Stimulated activated CD8-positive, alpha-beta memory T cell treated with anti-CD3 and anti-CD28 coated beads, Interleukin-15, amount 100 ng/mL, for 4 hours (primary cell): Measurements from ENCODE around the gene RRH.
"Not testable (repeated sequence)": the region's sequence is repeated elsewhere in the genome, so short reads cannot be mapped to it uniquely, and the experiment has no call there.

Source experiments
- DNase-seq, 2 donors: peaks; one replicate each; pipeline ENCODE4 v3.0.0-alpha.2; 2020; ENCODE audit warnings: low read depth in 2 of 2

Gene RRH

GRCh38 chr4:109846395-109847098 lies 18.8 kb downstream of the RRH start:
- DNase-seq: no peak

- no peak for DNase-seq
Observed at GRCh38 chr4:109847896-109848442, 20.2 kb downstream of the RRH start, which contains the start of gene LRIT3. Gene LRIT3 (plus strand): TSS chr4:109848107. CDS start chr4:109848202, 95 bp downstream.

- no peak for DNase-seq
Observed at GRCh38 chr4:109848501-109848900, 20.7 kb downstream of the RRH start.

- no peak for DNase-seq
Observed at GRCh38 chr4:109850601-109851000, 22.8 kb downstream of the RRH start.

GRCh38 chr4:109859426-109860300 lies 31.9 kb downstream of the RRH start:
- DNase-seq: not testable (repeated sequence)

GRCh38 chr4:109861271-109861670 lies 33.5 kb downstream of the RRH start:
- DNase-seq: no peak

GRCh38 chr4:109861916-109862511 lies 34.2 kb downstream of the RRH start:
- DNase-seq: no peak

- no peak for DNase-seq
Observed at GRCh38 chr4:109864134-109864533, 36.4 kb downstream of the RRH start.

GRCh38 chr4:109870061-109870460 lies 42.3 kb downstream of the RRH start:
- DNase-seq: no peak

- no peak for DNase-seq
Observed at GRCh38 chr4:109872065-109872464, 44.3 kb downstream of the RRH start.

GRCh38 chr4:109872950-109873656 lies 45.3 kb downstream of the RRH start:
- DNase-seq: no peak

GRCh38 chr4:109873791-109874514 lies 46.2 kb downstream of the RRH start:
- no peak for DNase-seq

GRCh38 chr4:109875106-109875505 lies 47.3 kb downstream of the RRH start:
- no peak for DNase-seq

GRCh38 chr4:109875553-109875952 lies 47.8 kb downstream of the RRH start:
- DNase-seq: not testable (repeated sequence)

- DNase-seq: no peak
Observed at GRCh38 chr4:109876634-109877265, 49.0 kb downstream of the RRH start.

GRCh38 chr4:109877400-109877799 lies 49.6 kb downstream of the RRH start:
- no peak for DNase-seq

GRCh38 chr4:109878355-109878754 lies 50.6 kb downstream of the RRH start:
- DNase-seq: no peak

- DNase-seq: no peak
Observed at GRCh38 chr4:109879081-109879480, 51.3 kb downstream of the RRH start.

GRCh38 chr4:109879636-109880314 lies 52.0 kb downstream of the RRH start:
- no peak for DNase-seq

- DNase-seq: no peak
Observed at GRCh38 chr4:109886303-109886702, 58.5 kb downstream of the RRH start.
